Mucosa of descending colon (tissue), 3 donors: Measurements from ENCODE around the gene TRPM1. TPM values are rescaled to one million over a fixed set of nuclear protein-coding genes. Genes with fewer than 3 reads are reported as not detected.
A peak's percentile ranks its signal among the peaks of the same experiment; 100 is the strongest.

ENCODE experiments used
- ATAC-seq: fragments of 200-7000 bp; cut with Tn5 transposase; one replicate; pipeline ENCODE4 v1.9.1; 2020; ENCODE audit warnings: mild to moderate bottlenecking, moderate library complexity
- DNase-seq, 3 donors: peaks; one replicate each; pipeline ENCODE4 v3.0.0-alpha.2; 2020
- H3K36me3 ChIP-seq: fragments of 200-600 bp; one replicate; pipeline ENCODE4 v1.8.0; 2021; ENCODE audit warnings: low read depth, mild to moderate bottlenecking
- H3K4me1 ChIP-seq: fragments of 200-600 bp; one replicate; pipeline ENCODE4 v1.8.0; 2021; ENCODE audit warnings: low read depth, mild to moderate bottlenecking
- H3K4me3 ChIP-seq: fragments of 200-600 bp; one replicate; pipeline ENCODE4 v1.8.0; 2021; ENCODE audit warnings: mild to moderate bottlenecking
- H3K9me3 ChIP-seq: fragments of 200-600 bp; one replicate; pipeline ENCODE4 v1.8.0; 2021; ENCODE audit warnings: mild to moderate bottlenecking
- intact Hi-C, 2 donors: fragments of 100-400 bp; cut with DNase I in 1 of 2; cut with micrococcal nuclease in 1 of 2; formaldehyde crosslinking; loops; one replicate each; pipeline versions ENCODE4 v1.11.0 to v1.11.1; 2022; cut with DNase I, micrococcal nuclease
- total RNA-seq, 3 donors: library from RNA; stranded (reverse); fragmentation: NEBNext Ultra II Directional in 2 of 3; extraction: Animal tissue kit (Norgen Biotek cat#: 25700) in 2 of 3; gene quantifications; one replicate each; pipeline versions ENCODE4 v1.2.1 to v1.2.4, GENCODE V29; 2021 to 2023
- TF ChIP-seq, protein P1 (sequence below): fragments of 200-600 bp; IDR thresholded peaks from one replicate; pipeline ENCODE4 v1.8.0; 2022; ENCODE audit warnings: antibody characterized with exemption, mild to moderate bottlenecking
- donor health status: DM: no; HTN: no; CAD: no; lungs with moderate emphysema.
- donor health status: DM: no; HTN: no; CAD: no.
- donor health status: DM: no; HTN: yes; CAD: no.

The TRPM1 gene
- total RNA-seq, 3 donors from 2014 or later: not detected

DNA sequence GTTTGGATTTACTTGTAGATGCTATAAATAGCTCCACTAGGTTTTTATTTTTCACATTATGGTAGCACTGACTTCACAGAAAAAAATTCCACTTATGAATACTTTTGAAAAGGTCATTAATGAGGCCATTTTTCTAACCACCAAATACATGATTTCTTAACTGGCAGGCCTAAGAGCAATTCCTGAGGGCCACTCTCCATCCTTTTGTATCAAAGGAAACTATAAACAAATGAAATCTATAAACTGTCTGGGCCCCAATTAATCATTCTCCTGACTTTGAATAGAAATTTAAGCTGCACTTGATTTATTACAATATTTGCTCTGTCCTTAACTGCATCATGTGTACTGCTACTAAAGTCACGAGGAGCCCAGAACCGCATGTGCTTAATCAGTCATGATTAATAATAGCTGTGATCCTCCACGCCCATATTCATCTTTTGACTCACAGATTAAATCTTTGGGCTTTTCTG lies 85.0 kb downstream of the TRPM1 start:
- no peaks in the 10 kb centered on the region for H3K36me3 ChIP-seq
- DNase-seq (no peak), ATAC-seq (no peak)
- intact Hi-C loops: loop anchor here in 1 of 2 donors (10.0 kb wide), 1 partner anchor 48 kb away; no protein-coding TSS in a partner anchor
- H3K9me3 ChIP-seq: peaks cover 17% of the 10 kb centered on the region
- no peak overlapping the region for H3K4me3 ChIP-seq
- no peaks in the 10 kb centered on the region for H3K4me1 ChIP-seq
- TF ChIP-seq, protein P1, sequence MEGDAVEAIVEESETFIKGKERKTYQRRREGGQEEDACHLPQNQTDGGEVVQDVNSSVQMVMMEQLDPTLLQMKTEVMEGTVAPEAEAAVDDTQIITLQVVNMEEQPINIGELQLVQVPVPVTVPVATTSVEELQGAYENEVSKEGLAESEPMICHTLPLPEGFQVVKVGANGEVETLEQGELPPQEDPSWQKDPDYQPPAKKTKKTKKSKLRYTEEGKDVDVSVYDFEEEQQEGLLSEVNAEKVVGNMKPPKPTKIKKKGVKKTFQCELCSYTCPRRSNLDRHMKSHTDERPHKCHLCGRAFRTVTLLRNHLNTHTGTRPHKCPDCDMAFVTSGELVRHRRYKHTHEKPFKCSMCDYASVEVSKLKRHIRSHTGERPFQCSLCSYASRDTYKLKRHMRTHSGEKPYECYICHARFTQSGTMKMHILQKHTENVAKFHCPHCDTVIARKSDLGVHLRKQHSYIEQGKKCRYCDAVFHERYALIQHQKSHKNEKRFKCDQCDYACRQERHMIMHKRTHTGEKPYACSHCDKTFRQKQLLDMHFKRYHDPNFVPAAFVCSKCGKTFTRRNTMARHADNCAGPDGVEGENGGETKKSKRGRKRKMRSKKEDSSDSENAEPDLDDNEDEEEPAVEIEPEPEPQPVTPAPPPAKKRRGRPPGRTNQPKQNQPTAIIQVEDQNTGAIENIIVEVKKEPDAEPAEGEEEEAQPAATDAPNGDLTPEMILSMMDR: no peak

DNA sequence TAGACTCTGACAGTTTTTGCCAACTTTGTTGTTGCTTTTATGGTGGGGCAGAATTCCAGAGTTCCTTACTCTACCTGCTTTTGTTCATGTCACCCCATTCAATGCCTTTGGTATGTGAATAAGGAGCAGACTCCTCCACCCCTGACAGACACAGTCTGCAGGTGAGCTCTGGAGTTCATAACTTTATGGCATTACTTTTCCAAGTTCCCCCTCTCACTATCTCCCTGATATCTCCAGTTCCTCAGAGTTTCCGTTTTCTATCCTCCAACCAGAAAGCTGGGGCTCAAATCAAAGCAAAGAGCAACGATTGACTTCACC lies 87.0 kb downstream of the TRPM1 start:
- no peak for ATAC-seq

DNA sequence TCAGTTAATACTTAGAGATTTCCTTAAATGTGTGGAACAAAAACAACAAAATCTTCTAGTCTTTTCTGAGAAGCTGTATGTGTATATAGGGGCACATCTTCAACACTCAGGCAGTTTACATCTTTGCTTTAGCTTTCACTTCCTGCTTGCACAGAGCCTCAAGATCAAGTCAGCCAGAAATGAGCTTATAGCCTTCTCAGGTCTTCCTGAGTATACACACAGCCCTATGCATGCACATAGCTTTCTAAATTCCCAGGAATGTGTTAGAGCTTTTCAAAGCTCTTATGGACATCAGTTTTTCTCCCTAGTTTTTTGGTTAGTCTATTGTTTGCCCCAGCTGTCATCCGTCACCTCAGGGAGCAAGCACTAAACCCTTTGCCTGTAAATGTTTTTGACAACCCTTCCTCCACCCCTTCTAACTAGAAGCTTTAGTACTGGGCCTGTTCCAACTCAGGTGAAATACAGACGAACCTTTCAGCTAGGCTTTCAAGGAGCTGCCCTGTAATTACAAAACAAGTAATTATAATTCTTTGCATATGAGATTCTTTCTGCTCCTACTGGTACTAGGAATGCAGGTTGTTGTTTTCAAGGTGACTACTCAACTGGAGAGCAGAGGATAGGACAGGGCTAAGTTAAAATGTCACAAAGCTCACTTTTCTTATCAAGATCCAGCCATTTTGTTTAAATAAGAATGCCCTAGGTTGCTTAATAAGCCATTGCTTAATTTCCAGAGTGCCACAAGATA lies 87.5 kb downstream of the TRPM1 start:
- H3K36me3 ChIP-seq: no peaks in the 10 kb centered on the region
- intact Hi-C loops: loop anchor here in 1 of 2 donors (10.0 kb wide), 1 partner anchor 51 kb away; no protein-coding TSS in a partner anchor
- no peaks in the 10 kb centered on the region for H3K4me1 ChIP-seq
- ATAC-seq (peak; percentile 79), DNase-seq (no peak)
- no peak overlapping the region for H3K4me3 ChIP-seq
- H3K9me3 ChIP-seq: peaks cover 17% of the 10 kb centered on the region
- TF ChIP-seq, protein P1: no peak

More for the DNA sequence above, 87.0 kb downstream of the TRPM1 start:
- no peak overlapping the region for H3K4me3 ChIP-seq
- peaks cover 17% of the 10 kb centered on the region for H3K9me3 ChIP-seq
- TF ChIP-seq, protein P1: no peak
- no peaks in the 10 kb centered on the region for H3K4me1 ChIP-seq
- no peaks in the 10 kb centered on the region for H3K36me3 ChIP-seq
- intact Hi-C loops: loop anchor here in 1 of 2 donors (10.0 kb wide), 1 partner anchor 50 kb away; no protein-coding TSS in a partner anchor
- no peak for DNase-seq

GRCh38 chr15:31012455-31012854 lies 89.1 kb downstream of the TRPM1 start:
- no peaks in the 10 kb centered on the region for H3K4me1 ChIP-seq
- ATAC-seq (no peak), DNase-seq (no peak)
- TF ChIP-seq, protein P1: no peak
- peaks cover 17% of the 10 kb centered on the region for H3K9me3 ChIP-seq
- H3K36me3 ChIP-seq: no peaks in the 10 kb centered on the region
- intact Hi-C loops: loop anchor here in 1 of 2 donors (10.0 kb wide), 1 partner anchor 52 kb away; no protein-coding TSS in a partner anchor
- H3K4me3 ChIP-seq: no peak overlapping the region

DNA sequence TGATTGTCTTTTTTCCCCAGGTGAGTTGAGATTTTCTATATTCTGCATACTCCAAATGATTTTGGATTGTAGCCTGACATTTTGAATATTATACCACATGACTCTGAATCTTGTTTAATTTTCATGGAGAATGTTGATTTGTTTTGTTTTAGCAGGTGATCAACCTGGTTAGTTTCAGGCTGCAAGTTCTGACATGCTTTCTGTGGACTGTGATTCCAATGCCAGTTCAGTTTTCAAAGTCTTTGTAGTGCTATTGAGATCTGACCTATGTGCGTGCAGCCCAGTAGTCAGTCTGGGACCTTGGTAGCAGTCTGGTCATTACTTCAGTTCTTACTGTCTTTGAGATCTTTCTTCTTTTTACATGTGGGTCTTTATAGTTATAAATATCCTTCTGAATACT lies 91.5 kb downstream of the TRPM1 start:
- ATAC-seq: no peak
- Histone ChIP-seq H3K4me3 (no peak overlapping the region), H3K9me3 (peaks cover 17% of the 10 kb centered on the region), H3K36me3 (no peaks in the 10 kb centered on the region), H3K4me1 (no peaks in the 10 kb centered on the region)
- DNase-seq: no peak
- TF ChIP-seq, protein P1: no peak
- intact Hi-C loops: loop anchor here in 1 of 2 donors (10.0 kb wide), 1 partner anchor 55 kb away; no protein-coding TSS in a partner anchor
